ENCODE measurements around the gene GINS1. TPM values are rescaled to one million over a fixed set of nuclear protein-coding genes. Genes with fewer than 3 reads are reported as not detected.
A peak's percentile ranks its signal among the peaks of the same experiment; 100 is the strongest.

Gene GINS1
- total RNA-seq, 1 donor from 2014 or later = 6.6 TPM

GRCh38 chr20:25496165-25496967 is 88.9 kb downstream of the GINS1 start:
- H3K4me3 ChIP-seq (ENCODE audit: insufficient read depth, low read depth, low read length) = no peak overlapping the region
- DNase-seq (ENCODE audit: low read depth) (no peak), FAIRE-seq (no peak)
- Mint-ChIP-seq H3K4me3 (ENCODE audit: unreplicated experiment) (no peak overlapping the region), H3K4me1 (ENCODE audit: low read depth, unreplicated experiment) (no peaks in the 10 kb centered on the region), H3K36me3 (ENCODE audit: low read depth, unreplicated experiment) (peaks cover 4% of the 10 kb centered on the region), H3K9me3 (ENCODE audit: unreplicated experiment) (no peaks in the 10 kb centered on the region), H3K27me3 (ENCODE audit: low read depth, unreplicated experiment) (no peaks in the 10 kb centered on the region), H3K27ac (ENCODE audit: unreplicated experiment) (peak overlapping the region; percentile 69)
- H3K27ac ChIP-seq (ENCODE audit: low read depth, low read length) = no peak overlapping the region
- no peaks in the 10 kb centered on the region for H3K9me3 ChIP-seq (ENCODE audit: insufficient read depth, low read depth, low read length)
- TF ChIP-seq CTCF (IDR thresholded peaks at IDR 0.05; ENCODE audit: insufficient read depth, low read depth, low read length) = no peak
- TF ChIP-seq EZH2 (IDR thresholded peaks at IDR 0.05; ENCODE audit: insufficient read depth, low read length) = no peak
- H3K4me1 ChIP-seq (ENCODE audit: insufficient read depth, low read length) = peaks cover 2% of the 10 kb centered on the region
- no peak overlapping the region for H3K4me2 ChIP-seq (ENCODE audit: low read length)
- H2AFZ ChIP-seq (ENCODE audit: low read depth, low read length) = no peak overlapping the region
- no peaks in the 10 kb centered on the region for H3K27me3 ChIP-seq (ENCODE audit: insufficient read depth, low read length)
- H3K9ac ChIP-seq (ENCODE audit: low read length) = no peak overlapping the region
- no peaks in the 10 kb centered on the region for H3K36me3 ChIP-seq (ENCODE audit: insufficient read depth, low read length)
- H3K79me2 ChIP-seq (ENCODE audit: insufficient read depth, low read length) = no peaks in the 10 kb centered on the region
- H4K20me1 ChIP-seq (ENCODE audit: insufficient read depth, low read length) = peaks cover 7% of the 10 kb centered on the region

GRCh38 chr20:25496968-25497401 is 89.5 kb downstream of the GINS1 start:
- Histone ChIP-seq H3K9me3 (ENCODE audit: insufficient read depth, low read depth, low read length) (no peaks in the 10 kb centered on the region), H3K27ac (ENCODE audit: low read depth, low read length) (no peak overlapping the region), H2AFZ (ENCODE audit: low read depth, low read length) (no peak overlapping the region), H3K4me2 (ENCODE audit: low read length) (no peak overlapping the region), H3K79me2 (ENCODE audit: insufficient read depth, low read length) (no peaks in the 10 kb centered on the region), H3K27me3 (ENCODE audit: insufficient read depth, low read length) (no peaks in the 10 kb centered on the region), H3K4me1 (ENCODE audit: insufficient read depth, low read length) (peaks cover 2% of the 10 kb centered on the region), H3K36me3 (ENCODE audit: insufficient read depth, low read length) (no peaks in the 10 kb centered on the region), H3K9ac (ENCODE audit: low read length) (no peak overlapping the region), H4K20me1 (ENCODE audit: insufficient read depth, low read length) (peaks cover 7% of the 10 kb centered on the region), H3K4me3 (ENCODE audit: insufficient read depth, low read depth, low read length) (no peak overlapping the region)
- Mint-ChIP-seq H3K4me1 (ENCODE audit: low read depth, unreplicated experiment) (no peaks in the 10 kb centered on the region), H3K4me3 (ENCODE audit: unreplicated experiment) (no peak overlapping the region), H3K36me3 (ENCODE audit: low read depth, unreplicated experiment) (peaks cover 4% of the 10 kb centered on the region), H3K27ac (ENCODE audit: unreplicated experiment) (peak overlapping the region; percentile 69), H3K9me3 (ENCODE audit: unreplicated experiment) (no peaks in the 10 kb centered on the region), H3K27me3 (ENCODE audit: low read depth, unreplicated experiment) (no peaks in the 10 kb centered on the region)
- TF ChIP-seq EZH2 (IDR thresholded peaks at IDR 0.05; ENCODE audit: insufficient read depth, low read length) (no peak), CTCF (IDR thresholded peaks at IDR 0.05; ENCODE audit: insufficient read depth, low read depth, low read length) (no peak)
- FAIRE-seq (no peak), DNase-seq (ENCODE audit: low read depth) (peak; percentile 31)
